ENCODE data around the gene PTTG1.
"Not testable (repeated sequence)": the region's sequence is repeated elsewhere in the genome, so short reads cannot be mapped to it uniquely, and the experiment has no call there.

The PTTG1 gene

DNA sequence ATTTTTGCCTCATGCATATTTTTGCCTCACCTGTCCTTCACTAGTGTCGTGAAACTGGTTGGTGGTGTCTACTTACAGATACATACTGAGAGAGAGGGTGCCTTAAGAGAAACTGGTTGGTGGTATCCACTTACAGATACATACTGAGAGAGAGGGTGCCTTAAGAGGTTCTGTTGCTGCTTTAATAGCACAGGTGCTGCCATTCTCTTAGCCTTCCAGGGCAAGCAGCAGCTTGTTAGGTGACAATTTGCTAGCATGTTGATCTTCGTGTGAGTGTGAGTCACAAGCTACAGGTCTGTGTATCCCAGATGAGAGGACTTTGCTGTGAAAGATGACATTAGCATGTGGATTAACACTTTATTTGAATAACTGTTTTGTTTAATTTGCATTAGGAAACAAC lies 1.4 kb downstream of the PTTG1 start:
- peak; percentile 17 for DNase-seq (ENCODE audit: low spot score)

DNA sequence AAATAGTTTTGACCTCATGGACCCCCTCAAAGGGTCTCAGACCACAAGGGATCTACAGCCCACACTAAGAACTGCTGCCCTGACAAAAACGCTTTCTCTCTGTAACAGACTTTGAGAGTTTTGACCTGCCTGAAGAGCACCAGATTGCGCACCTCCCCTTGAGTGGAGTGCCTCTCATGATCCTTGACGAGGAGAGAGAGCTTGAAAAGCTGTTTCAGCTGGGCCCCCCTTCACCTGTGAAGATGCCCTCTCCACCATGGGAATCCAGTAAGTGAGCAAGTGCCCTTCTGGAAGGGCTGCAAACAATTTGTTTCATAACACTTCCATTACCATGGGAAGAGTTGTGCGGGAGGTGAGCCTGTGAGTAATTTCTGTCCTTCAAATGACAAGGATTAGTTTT lies 6.0 kb downstream of the PTTG1 start:
- no peak for DNase-seq (ENCODE audit: low spot score)

DNA sequence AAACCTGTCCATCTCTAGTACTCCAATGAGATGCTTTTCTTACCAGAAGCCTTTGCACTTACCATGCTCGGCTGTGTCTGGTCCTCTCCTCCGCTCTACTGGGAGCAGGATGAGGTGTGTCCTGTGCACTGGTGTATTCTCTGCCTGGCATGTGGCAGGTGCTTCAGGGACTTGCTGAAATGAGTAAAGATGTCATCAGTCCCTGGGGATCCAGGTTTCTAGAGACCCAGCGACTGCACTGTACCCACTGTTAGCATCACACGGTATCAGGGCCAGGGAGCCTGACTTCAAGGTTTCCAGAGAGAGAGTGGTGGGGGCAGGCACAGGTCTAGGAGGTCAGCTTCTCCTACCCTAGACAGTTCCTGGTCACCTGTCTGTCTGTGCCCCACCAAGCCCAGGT lies 10.5 kb downstream of the PTTG1 start:
- DNase-seq (ENCODE audit: low spot score), result peak; percentile 26

DNA sequence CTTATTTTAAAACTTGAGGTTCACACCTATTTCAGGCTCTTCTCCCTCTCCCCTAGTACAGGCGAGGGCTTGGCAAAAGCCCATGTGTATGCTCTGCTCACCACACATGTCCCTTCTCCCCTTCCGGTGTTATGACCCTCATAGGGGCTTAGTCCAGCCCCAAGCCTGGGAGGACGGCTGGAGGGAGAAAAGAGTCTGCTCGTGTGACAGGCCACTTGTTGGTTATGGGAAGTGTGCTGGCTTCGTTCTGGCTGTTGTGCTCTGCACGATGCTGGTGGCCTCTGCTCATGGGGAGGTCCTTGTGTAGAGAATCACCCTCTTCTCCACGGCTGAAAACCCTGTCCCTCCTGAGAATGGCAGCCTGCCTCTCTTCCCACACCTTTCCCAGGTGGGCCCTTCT lies 11.1 kb downstream of the PTTG1 start:
- DNase-seq (ENCODE audit: low spot score), result no peak

DNA sequence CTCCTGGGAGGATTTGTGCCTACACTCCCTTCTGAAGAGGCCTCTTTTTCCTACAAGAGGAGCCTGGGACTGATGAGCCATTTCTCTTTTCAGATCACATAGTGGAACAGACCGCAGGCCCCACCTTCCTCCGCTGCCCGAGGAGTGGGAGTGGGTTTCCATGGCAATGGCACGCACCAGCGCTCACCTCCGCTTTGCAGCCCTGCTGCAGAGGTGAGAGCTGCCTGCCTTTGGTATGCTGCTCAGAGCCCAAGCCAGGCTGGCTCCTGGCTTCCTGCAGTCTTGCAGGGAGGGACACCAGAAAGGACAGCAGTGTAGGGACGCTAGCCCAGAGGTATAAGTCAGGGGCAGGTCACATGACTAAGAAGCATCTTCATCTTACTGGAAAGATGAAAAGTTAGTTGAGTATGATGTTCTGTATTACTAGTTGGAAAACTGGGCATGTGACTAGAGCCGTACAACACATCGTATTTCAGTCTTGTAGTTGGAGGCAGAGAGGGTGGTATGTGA lies 12.4 kb downstream of the PTTG1 start:
- peak; percentile 78 for DNase-seq (ENCODE audit: low spot score)

DNA sequence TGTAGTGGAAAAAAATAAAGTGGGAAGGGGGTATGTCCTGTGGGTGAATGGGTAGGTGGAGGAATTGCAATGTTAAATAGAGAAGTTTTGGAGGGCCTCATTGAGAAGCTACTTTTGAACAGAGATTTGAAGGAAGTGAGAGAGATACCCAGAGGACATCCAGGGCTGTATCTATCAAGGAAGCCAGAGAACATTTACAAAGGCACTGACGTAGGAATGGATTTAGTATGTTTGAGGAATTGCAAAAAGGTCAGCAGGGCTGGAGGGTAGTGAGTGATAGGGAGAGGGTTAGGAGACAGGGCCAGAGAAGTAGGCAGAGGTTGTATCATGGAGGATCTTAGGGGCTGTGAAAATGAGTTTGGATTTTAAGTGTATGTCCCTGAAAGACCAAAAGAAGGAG lies 13.9 kb downstream of the PTTG1 start:
- no peak for DNase-seq (ENCODE audit: low spot score)

DNA sequence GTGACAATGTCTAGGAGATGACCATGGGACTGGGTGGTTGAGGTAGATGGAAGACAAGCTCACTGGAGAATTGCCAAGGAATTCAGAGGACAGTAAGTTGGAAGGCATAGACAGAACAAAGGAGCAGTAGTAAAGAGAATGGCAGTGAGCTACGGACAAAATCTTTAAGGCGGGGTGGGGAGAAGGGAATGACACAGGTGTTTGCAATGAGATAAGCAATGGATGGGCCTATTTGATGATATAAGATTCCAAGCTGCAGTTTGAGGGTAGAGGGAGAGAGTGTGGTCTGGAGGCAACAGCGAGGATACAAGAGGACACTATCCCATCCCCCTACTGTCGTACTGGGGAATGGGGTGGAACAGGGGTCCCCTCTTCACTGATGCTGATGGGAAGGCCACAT lies 14.4 kb downstream of the PTTG1 start:
- DNase-seq (ENCODE audit: low spot score), result no peak

DNA sequence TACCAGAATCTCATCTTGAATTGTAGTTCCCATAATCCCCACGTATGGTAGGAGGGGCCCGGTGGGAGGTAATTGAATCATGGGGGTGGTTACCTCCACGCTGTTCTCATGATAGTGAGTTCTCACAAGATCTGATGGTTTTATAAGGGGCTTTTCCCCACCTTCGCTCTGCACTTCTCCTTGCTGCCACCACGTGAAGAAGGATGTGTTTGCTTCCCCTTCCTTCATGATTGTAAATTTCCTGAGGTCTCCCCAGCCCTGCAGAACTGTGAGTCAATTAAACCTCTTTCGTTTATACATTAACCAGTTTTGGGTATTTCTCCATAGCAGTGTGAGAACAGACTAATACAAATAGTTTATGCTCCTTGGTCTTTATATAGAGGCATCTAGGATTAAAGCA lies 15.0 kb downstream of the PTTG1 start:
- not testable (repeated sequence) for DNase-seq (ENCODE audit: low spot score)

DNA sequence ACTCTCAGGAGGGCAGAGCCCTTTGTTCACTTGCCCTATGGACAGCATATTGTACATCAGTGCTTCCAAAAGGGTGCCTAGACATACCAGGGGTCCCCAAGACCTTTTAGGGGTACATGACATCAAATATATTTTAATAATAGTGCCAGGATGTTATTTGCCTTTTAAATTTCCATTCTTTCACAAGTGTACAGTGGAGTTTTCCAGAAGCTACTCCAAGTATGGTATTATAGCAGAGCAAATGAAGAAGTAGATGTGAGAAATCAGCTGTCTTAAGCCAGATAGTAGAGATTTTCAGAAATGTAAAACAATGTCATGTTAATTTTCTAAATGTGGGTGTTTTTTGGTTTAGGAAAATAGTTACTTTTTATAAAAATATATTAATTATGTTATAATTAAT lies 15.6 kb downstream of the PTTG1 start:
- DNase-seq (ENCODE audit: low spot score), result no peak

DNA sequence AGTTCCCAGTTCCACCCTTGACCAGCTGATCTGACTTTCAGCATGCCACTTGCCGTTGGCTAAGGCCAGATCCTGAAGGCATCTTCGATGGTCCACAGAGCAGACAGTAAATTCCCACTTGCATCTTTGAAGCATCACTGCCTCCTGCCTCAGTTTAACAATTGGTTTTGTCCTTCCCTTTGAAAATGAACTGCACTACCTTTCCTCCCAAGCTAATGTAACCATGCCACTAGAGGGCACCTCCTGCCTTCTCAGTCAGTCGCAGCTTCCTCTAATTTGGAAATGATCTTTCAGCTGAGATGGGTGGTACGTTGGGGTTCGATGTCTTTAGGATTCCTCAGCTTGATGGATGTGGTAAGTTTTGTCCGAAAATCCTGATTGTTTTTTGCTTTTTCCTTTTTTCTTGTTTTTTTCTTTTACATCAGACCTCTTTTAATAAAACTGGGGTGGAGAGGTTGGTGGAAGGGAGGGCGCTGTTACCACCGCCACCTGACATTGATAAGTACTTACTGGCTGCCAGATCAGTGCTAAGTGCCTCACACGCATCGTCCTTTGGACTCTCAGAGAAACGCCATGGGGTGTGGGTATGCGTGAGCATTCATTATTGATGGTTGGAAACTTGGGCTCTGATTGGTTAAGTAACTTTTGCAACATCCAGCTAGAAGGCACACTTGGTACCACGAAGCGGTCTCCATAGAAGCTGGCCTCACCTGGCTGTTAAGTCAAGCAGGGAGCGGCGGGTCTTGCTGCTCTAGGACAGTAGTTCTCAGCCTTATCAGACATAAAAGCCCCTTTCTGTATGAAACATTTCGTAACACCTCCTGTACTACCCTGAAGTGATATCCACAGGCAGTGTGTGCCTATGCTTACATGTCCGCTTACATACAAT lies 16.9 kb downstream of the PTTG1 start:
- peak; percentile 89 for DNase-seq (ENCODE audit: low spot score)

DNA sequence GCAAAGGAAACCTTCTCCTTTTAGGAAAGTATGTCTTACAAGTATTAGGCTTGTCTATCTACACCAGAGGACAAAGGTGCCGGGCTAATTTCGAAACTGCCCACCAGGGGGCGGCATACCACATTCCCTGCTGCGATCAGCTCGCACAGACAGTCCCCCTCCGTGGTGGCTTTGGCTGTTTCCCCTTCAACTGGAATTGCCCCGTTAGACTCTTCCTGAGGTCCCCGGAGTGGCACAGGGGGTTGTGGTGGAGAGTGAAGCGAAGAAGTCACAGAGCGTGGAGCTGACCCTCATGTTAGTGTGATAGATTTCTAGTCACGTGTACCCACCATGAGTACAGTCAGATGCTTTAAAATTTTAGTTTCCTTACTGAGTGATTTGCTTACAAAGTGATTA lies 17.5 kb downstream of the PTTG1 start:
- DNase-seq (ENCODE audit: low spot score), result peak; percentile 93

DNA sequence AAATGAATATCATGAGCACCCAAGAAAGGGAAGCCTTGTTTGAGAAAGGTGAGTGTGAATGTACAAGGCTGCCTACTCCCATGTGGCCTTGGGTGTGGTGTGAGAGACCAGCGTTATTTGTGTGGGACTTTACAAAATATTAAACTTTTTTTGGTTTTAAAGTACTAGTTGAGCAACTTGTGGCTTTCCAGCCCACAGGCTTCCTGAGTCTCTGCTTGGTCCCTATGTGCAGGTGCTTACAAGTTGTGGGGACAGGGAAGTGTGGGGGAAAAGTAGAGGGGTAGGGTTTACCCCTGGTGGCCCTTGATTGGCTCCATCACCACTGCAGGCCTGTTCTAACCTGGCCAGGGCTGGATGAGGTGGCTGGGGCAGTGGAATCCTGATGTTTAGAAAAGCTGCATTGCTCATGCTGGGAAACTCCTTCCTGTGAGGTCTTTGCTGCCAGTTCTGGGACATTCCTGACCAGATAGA lies 19.7 kb downstream of the PTTG1 start:
- no peak for DNase-seq (ENCODE audit: low spot score)

DNA sequence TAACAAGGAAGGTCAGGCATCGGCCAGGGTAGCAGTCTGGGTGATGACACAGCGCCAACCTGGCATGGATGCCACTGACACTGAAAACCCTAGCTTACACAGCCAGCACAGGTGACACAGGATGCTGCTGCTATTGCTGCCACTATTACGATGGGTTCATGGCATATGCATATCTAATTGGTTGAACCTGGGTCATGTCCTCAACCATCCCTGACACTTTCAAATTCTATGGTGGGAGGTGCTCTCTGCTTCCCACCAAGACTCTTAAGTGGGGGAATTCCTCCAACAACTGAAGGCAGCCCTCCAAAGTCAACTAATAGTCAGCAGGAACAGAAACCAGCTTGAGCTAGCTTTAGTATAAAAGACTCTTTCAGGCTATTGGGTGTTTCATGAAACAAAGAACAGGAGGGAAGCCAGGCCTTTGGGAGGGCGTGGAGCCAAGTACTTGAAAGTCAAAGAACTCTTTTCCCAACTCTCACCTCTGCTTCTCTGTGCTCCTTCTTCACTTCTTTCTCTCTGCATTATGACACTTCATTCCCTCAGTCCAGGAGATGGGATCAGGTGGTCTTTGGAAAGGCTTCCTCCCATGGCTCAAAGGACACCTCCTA lies 21.3 kb downstream of the PTTG1 start:
- DNase-seq (ENCODE audit: low spot score), result no peak

DNA sequence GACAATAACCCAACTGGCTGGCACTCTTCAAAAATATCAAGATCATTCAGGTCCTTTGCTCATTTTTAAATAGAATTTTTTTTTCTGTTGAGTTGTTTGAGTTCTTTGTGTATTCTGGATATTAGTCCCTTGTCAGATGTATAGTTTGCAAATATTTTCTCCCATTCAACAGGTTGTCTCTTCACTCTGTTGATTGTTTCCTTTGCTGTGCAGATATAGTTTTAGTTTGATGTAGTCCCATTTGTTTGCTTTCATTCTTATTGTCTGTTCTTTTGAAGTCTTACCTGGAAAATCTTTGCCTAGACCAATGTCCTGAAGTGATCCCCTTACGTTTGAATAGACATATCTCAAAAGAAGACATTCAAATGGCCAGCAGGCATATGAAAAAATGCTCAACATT lies 22.8 kb downstream of the PTTG1 start:
- no peak for DNase-seq (ENCODE audit: low spot score)

DNA sequence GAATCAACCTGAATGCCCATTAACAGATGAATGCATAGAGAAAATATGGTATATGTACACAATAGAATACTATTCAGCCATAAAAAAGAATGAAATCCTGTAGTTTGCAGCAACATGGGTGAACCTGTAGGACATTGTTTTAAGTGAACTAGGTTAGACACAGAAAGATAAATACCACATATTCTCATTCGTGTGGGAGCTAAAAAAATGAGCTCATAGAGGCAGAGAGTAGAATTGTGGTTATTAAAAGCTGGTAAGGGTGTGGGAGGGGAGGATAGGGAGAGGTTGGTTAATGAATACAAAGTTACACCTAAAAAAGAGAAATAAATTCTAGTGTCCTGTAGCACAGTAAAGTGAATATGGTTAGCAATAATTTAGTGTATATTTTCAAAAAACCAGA lies 23.5 kb downstream of the PTTG1 start:
- no peak for DNase-seq (ENCODE audit: low spot score)

DNA sequence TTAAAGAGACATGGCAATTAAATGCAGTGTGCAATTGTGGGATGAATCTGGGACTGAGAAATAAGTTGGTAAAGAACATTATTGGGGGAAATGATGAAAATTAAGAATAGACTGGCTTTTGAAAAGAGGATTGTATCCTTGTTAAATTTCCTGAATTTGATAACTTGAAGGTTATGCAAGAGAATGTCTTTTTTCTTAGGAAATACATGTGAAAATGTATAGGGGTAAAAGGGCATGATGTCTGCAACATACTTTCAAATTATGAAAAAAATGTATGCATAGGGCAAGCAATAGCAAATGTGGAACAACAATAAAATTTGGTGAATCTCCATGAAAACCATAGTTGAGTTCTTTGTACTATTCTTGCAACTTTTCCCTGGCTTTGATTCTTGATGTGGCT lies 24.1 kb downstream of the PTTG1 start:
- DNase-seq (ENCODE audit: low spot score), result no peak

DNA sequence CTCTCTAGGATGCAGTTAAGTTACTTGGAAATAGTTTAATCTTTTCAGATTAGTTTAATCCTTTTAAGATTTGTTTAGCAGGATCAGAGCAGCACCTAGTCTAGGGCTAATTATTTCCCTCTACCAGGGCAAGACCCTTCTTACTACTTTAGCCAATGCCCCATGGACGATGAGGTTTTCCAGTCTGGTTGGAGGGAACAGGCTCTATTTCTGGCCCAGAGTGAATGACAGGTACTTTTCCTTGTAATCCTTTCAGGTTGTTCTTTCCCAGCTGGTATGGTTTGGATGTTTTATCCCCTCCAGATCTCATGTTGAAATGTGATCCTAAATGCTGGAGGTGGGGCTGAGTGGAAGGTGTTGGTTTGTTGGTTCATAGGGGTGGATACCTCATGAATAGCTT lies 27.2 kb downstream of the PTTG1 start:
- no peak for DNase-seq (ENCODE audit: low spot score)

DNA sequence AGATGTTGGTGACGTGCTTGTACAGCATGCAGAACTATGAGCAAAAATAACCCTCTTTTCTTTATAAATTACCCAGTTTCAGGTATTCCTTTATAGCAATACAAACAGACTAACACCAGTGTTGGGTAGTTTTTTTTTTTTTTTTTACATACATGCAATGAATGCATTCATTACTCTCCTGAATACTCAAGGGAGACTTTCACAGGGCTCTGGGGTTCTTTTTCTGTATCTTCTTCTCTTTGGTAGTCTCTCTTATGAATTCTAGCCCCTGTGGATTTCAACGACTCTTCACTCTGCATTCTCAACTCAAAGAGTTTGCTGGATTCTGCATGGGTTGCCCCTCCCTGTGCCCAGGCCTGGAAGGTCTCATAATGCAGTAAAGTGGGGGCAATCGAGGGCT lies 27.8 kb downstream of the PTTG1 start:
- DNase-seq (ENCODE audit: low spot score), result no peak

DNA sequence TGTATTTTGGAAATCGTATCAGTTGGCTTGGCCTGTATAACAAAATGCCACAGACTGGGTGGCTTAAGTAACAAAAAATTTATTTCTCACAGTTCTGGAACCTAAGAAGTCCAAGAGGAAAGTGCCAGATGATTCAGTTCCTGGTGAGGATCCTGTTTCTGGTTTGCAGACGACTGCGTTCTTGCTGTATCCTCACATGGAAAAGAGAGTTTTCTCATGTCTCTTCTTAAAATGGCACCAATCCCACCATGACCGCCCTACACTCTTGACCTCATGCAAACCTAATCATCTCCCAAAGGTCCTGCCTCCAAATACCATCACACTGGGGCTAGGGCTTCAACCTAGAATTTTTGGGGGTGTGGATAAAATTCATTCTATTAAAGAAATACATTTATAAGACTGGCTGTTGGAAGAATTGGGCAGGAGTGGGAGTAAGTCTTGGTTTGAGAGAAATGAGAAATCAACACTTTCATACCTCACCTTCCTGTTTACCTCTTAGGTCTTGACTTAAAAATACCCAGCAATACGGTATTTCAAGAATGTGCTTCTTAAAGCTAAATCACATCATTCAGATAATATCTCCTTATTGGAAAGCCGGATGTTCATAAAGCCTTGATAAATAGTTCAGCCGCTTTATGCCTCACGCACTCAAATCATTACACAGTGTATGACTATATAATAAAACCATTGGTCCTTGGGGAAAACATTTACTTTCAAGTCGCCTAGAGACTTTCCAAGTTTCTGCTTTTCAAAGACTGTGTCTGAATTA lies 28.7 kb downstream of the PTTG1 start:
- no peak for DNase-seq (ENCODE audit: low spot score)

DNA sequence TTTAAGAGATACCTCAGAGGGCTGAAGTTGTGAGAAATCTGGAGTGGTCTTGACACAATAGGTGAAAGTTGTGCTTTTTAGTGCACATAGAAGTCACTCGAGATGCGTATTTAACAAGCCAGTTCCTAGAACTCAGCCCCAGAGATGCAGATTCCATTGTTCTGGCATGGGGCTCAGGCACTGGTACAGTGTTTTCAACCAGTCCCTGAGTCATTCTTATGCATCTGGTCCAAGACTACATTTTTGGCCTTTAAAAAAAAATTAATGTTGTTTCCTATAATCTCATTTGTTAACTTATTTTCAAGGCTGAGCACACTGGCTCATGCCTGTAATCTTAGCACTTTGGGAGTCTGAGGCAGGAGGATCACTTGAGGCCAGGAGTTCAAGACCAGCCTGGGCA lies 29.6 kb downstream of the PTTG1 start:
- DNase-seq (ENCODE audit: low spot score), result no peak

DNA sequence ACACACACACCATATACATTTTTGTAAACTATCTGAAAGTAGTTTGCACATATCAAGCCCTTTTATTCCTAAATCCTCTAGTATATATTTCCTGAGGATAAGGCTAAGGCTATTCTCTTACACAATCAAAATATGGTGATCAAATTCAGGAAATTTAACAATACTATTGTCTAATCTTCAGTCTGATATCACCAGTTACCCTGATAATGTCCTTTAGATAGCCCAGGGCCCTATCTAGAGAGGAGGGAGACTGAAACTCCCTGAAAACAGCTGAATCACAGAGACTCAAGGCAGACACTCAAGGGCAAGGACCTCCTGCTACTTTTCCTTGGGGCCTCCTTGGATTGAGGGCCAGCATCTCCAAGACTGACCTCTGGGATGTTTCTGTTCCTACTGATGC lies 30.4 kb downstream of the PTTG1 start:
- DNase-seq (ENCODE audit: low spot score), result no peak

DNA sequence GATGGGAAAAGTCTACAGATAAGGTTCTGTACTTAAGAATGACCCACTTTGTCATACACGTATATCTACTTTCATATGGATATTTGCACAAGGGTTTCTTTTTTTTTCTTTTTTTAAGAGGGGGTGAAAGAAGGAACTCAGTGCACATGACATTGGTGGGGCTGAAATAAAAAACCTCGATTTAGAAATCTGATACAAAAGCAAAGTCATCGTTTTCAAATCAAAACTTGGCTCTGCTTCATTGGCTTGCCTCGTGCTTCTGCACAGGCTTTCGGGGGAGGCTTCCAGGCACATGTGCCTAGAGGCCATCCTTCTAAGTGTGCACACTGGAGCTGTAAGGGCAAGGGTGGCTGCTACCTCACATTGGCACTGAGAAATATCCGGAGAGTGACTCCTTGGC lies 31.1 kb downstream of the PTTG1 start:
- DNase-seq (ENCODE audit: low spot score), result no peak

DNA sequence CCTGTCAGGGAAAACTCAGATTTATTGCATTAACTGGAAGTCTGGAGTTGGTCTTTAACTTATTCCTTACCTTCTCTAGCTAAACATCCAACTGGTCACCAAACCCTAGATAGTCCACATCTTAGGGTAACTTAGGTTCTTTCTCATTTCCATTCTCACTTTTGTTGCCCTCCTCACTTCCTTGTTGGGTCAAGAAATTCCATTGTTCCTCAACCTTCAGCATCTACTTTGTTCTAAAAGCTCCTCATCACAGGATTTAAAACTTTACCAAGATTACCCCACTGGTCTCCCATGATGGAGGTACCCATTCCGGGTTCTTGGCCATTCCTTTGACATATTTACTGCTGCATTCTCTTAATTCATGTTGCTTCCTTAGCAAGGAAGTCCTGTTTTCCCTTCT lies 32.1 kb downstream of the PTTG1 start:
- DNase-seq (ENCODE audit: low spot score), result no peak
